ENCODE measurements around the gene RAD51B. TPM values are rescaled to one million over a fixed set of nuclear protein-coding genes. Genes with fewer than 3 reads are reported as not detected.

Gene RAD51B
- total and polyA plus RNA-seq, 2 of the 13 experiments (the other 11 are each of a cell fraction or from before 2014, with no cell fraction given) = 7.0 to 9.5 TPM

- TF ChIP-seq EP300 (IDR thresholded peaks at IDR 0.05; ENCODE audit: low read depth in 2 of 2, low read length in 2 of 2) = peak in 1 of 2 experiments; percentile 55; a peak in 1 of 4 replicates
- TF ChIP-seq EP300 (CRISPR knock-in tag; IDR thresholded peaks at IDR 0.05; ENCODE audit: borderline replicate concordance) = peak; percentile 40; the same call in 1 of the 2 replicates
- no peak for TF ChIP-seq HES4 (CRISPR knock-in tag; IDR thresholded peaks at IDR 0.05; ENCODE audit: borderline replicate concordance)
- TF ChIP-seq, protein P1, sequence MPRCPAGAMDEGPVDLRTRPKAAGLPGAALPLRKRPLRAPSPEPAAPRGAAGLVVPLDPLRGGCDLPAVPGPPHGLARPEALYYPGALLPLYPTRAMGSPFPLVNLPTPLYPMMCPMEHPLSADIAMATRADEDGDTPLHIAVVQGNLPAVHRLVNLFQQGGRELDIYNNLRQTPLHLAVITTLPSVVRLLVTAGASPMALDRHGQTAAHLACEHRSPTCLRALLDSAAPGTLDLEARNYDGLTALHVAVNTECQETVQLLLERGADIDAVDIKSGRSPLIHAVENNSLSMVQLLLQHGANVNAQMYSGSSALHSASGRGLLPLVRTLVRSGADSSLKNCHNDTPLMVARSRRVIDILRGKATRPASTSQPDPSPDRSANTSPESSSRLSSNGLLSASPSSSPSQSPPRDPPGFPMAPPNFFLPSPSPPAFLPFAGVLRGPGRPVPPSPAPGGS (CRISPR knock-in tag; IDR thresholded peaks at IDR 0.05) = no peak
- TF ChIP-seq SALL1 (CRISPR knock-in tag; IDR thresholded peaks at IDR 0.05) = peak; percentile 31; the same call in 1 of the 2 replicates
- no peak for TF ChIP-seq ZFY (CRISPR knock-in tag; IDR thresholded peaks at IDR 0.05)
- TF ChIP-seq IRF2 (CRISPR knock-in tag; IDR thresholded peaks at IDR 0.05) = 0 out of 2 replicates have a peak, but pooled peaks have one; percentile 22
- no peak for TF ChIP-seq ATM (IDR thresholded peaks at IDR 0.05; ENCODE audit: borderline replicate concordance)
- no peak for TF ChIP-seq NFYB (CRISPR knock-in tag; IDR thresholded peaks at IDR 0.05)
- TF ChIP-seq AFF4 (CRISPR knock-in tag; IDR thresholded peaks at IDR 0.05) = no peak
- TF ChIP-seq ZBTB3 (CRISPR knock-in tag; IDR thresholded peaks at IDR 0.05; ENCODE audit: borderline replicate concordance, low read depth) = no peak
- TF ChIP-seq ZFP90 (CRISPR knock-in tag; IDR thresholded peaks at IDR 0.05; ENCODE audit: borderline replicate concordance) = no peak
- TF ChIP-seq ETV5 (CRISPR knock-in tag; IDR thresholded peaks at IDR 0.05; ENCODE audit: borderline replicate concordance) = peak; percentile 63; the same call in 1 of the 2 replicates
- peak; percentile 55; the same call in 1 of the 2 replicates for TF ChIP-seq NCOA2 (CRISPR knock-in tag; IDR thresholded peaks at IDR 0.05)
- TF ChIP-seq RXRA (CRISPR knock-in tag; IDR thresholded peaks at IDR 0.05) = 0 out of 2 replicates have a peak, but pooled peaks have one; percentile 26
- no peak for TF ChIP-seq ZFYVE20 (CRISPR knock-in tag; IDR thresholded peaks at IDR 0.05; ENCODE audit: borderline replicate concordance, low read depth)
- TF ChIP-seq, protein P2, sequence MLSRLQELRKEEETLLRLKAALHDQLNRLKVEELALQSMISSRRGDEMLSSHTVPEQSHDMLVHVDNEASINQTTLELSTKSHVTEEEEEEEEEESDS (CRISPR knock-in tag; IDR thresholded peaks at IDR 0.05; ENCODE audit: borderline replicate concordance) = no peak
- TF ChIP-seq, protein P3, sequence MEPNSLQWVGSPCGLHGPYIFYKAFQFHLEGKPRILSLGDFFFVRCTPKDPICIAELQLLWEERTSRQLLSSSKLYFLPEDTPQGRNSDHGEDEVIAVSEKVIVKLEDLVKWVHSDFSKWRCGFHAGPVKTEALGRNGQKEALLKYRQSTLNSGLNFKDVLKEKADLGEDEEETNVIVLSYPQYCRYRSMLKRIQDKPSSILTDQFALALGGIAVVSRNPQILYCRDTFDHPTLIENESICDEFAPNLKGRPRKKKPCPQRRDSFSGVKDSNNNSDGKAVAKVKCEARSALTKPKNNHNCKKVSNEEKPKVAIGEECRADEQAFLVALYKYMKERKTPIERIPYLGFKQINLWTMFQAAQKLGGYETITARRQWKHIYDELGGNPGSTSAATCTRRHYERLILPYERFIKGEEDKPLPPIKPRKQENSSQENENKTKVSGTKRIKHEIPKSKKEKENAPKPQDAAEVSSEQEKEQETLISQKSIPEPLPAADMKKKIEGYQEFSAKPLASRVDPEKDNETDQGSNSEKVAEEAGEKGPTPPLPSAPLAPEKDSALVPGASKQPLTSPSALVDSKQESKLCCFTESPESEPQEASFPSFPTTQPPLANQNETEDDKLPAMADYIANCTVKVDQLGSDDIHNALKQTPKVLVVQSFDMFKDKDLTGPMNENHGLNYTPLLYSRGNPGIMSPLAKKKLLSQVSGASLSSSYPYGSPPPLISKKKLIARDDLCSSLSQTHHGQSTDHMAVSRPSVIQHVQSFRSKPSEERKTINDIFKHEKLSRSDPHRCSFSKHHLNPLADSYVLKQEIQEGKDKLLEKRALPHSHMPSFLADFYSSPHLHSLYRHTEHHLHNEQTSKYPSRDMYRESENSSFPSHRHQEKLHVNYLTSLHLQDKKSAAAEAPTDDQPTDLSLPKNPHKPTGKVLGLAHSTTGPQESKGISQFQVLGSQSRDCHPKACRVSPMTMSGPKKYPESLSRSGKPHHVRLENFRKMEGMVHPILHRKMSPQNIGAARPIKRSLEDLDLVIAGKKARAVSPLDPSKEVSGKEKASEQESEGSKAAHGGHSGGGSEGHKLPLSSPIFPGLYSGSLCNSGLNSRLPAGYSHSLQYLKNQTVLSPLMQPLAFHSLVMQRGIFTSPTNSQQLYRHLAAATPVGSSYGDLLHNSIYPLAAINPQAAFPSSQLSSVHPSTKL (CRISPR knock-in tag; IDR thresholded peaks at IDR 0.05) = peak; percentile 78
- TF ChIP-seq SP5 (CRISPR knock-in tag; IDR thresholded peaks at IDR 0.05; ENCODE audit: borderline replicate concordance, low read depth) = peak; percentile 17; the same call in 1 of the 2 replicates
- no peak for TF ChIP-seq MIER3 (CRISPR knock-in tag; IDR thresholded peaks at IDR 0.05; ENCODE audit: borderline replicate concordance)
These were observed 745.5 kb downstream of the RAD51B start (continued) for GRCh38 chr14:68564826-68565759.

Measured in HepG2 (cell line).